Colonic mucosa (tissue), 4 donors: ENCODE results near the gene CBX5. TPM values are rescaled to one million over a fixed set of nuclear protein-coding genes. Genes with fewer than 3 reads are reported as not detected.
"Not testable (repeated sequence)": the region's sequence is repeated elsewhere in the genome, so short reads cannot be mapped to it uniquely, and the experiment has no call there.

ENCODE experiments used
- DNase-seq: peaks from one replicate; pipeline ENCODE4 v3.0.0-alpha.2; 2020
- H3K27ac ChIP-seq: fragments of 200-600 bp; one replicate; pipeline ENCODE4 v1.8.0; 2021
- H3K27me3 ChIP-seq: fragments of 200-600 bp; one replicate; pipeline ENCODE4 v1.8.0; 2021
- H3K36me3 ChIP-seq: fragments of 200-600 bp; one replicate; pipeline ENCODE4 v1.8.0; 2021
- H3K4me1 ChIP-seq: fragments of 200-600 bp; one replicate; pipeline ENCODE4 v1.8.0; 2021; ENCODE audit warnings: mild to moderate bottlenecking
- H3K4me3 ChIP-seq: fragments of 200-600 bp; one replicate; pipeline ENCODE4 v1.8.0; 2021
- H3K9ac ChIP-seq, 2 donors: one replicate each; pipeline ENCODE4 v1.7.0; 2013; ENCODE audit warnings: control low read depth in 2 of 2, low read depth in 2 of 2, low read length in 2 of 2
- H3K9me3 ChIP-seq: fragments of 200-600 bp; one replicate; pipeline ENCODE4 v1.8.0; 2021
- intact Hi-C: fragments of 100-400 bp; cut with DNase I; formaldehyde crosslinking; loops from one replicate; pipeline ENCODE4 v1.14.1; 2022
- total RNA-seq, 2 donors: library from RNA; stranded (reverse); fragmentation: NEBNext Ultra II Directional in 1 of 2; extraction: Animal tissue kit (Norgen Biotek cat#: 25700) in 1 of 2; gene quantifications; one replicate each; pipeline ENCODE4 v1.2.1, GENCODE V29; 2021
- TF ChIP-seq, protein P1 (sequence below): fragments of 200-600 bp; IDR thresholded peaks from one replicate; pipeline ENCODE4 v1.8.0; 2022; ENCODE audit warnings: antibody characterized with exemption, mild to moderate bottlenecking
- donor health status: healthy.
- donor health status: DM: no; HTN: no; CAD: no.
- donor health status: DM: no; HTN: no; CAD: no.

The CBX5 gene
- total RNA-seq, 2 donors from 2014 or later = 49.3 to 77.5 TPM

DNA sequence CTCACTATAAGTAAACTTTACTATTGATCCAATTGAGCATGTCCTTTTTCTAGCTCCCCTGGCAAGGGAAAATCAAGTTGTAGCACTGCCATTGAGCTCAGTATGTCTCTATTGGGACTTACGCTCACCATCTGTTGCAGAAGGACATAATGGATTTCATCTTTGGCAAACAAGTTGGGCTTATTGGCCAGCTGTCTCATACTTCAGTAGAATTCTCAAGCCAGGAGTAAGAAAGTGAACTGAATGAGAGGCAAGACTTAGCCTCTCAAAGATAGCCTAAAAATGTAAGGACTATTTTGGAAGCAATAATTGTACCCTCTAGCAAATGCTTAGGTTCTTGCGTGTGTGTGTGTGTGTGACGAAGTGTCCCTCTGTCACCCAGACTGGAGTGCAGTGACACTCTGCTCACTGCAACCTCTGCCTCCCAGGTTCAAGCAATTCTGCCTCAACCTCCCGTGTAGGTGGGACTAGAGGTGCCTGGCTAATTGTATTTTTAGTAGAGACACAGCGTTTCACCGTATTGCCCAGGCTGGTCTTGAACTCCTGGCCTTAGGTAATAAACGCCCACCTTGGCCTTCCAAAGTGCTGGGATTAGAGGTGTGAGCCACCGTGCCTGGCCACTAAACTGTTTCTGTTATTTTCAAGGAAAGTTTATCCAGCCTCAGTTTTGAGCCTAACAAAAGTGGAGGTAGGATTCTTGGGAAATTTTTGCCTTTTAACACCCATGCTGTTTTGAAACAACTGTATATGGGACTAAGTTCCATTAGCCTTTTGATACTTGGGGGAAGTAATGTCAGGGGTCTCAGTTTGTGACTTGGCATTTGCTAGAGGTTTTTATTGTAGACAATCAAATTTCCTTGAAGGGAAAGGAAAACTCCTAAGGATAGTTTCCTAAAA is 7.6 kb upstream of the CBX5 start:
- no peaks in the 10 kb centered on the region for H3K9me3 ChIP-seq
- intact Hi-C loops = no loop called here
- peaks cover 34% of the 10 kb centered on the region for H3K4me1 ChIP-seq
- peaks cover 12% of the 10 kb centered on the region for H3K36me3 ChIP-seq
- peak overlapping the region in 1 of 2 donors; percentile 63 for H3K9ac ChIP-seq
- H3K27ac ChIP-seq = peak overlapping the region; percentile 62
- no peak for DNase-seq
- TF ChIP-seq, protein P1, sequence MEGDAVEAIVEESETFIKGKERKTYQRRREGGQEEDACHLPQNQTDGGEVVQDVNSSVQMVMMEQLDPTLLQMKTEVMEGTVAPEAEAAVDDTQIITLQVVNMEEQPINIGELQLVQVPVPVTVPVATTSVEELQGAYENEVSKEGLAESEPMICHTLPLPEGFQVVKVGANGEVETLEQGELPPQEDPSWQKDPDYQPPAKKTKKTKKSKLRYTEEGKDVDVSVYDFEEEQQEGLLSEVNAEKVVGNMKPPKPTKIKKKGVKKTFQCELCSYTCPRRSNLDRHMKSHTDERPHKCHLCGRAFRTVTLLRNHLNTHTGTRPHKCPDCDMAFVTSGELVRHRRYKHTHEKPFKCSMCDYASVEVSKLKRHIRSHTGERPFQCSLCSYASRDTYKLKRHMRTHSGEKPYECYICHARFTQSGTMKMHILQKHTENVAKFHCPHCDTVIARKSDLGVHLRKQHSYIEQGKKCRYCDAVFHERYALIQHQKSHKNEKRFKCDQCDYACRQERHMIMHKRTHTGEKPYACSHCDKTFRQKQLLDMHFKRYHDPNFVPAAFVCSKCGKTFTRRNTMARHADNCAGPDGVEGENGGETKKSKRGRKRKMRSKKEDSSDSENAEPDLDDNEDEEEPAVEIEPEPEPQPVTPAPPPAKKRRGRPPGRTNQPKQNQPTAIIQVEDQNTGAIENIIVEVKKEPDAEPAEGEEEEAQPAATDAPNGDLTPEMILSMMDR = no peak
- no peak overlapping the region for H3K4me3 ChIP-seq
- no peaks in the 10 kb centered on the region for H3K27me3 ChIP-seq

DNA sequence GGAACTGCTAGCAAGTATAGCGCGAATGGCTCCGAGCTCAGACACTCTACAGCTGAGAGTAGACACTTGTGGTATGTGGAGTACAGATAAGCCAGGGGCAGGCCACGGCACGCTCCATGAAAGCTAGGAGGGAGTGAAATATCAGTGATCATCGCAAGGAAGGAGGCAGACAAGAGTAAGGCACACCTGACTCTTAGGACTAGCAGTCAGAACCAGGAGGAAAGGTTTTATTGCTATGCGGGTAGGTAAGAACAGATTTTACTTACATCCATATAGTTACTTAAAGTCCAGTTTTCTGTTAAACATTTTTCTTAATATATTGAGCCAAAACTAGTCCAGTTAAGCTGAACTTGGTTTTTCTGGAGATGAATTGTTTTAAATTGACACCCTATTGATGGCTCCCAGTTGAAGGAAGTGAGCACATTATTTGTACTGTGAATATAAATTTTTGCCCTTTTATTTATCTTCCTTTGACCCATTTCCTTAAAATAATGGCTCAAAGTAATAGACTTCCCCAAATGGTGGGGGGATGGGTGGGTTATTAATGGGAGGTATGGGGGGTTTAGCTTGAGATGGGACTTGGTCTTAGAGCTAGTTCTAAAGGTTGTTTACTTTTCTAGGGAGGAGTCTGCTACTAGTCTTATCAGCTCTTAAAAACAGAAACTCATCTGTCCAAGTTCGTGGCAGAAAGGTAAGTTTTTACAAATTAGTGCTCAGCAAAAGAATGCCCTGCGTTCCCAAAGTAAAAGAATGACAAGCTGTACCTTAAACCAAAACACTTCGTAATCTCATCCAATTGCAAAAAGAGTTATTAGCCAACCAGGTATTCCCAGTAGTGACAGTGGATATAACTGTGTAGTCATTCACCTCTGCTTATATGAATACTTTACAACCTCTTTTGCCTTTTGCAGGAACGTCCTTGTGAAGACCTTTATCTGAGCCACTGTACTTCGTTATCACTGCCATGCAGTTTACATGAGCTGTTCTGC is 6.4 kb upstream of the CBX5 start:
- H3K9me3 ChIP-seq = no peaks in the 10 kb centered on the region
- intact Hi-C loops = no loop called here
- peaks cover 38% of the 10 kb centered on the region for H3K4me1 ChIP-seq
- DNase-seq = no peak
- peak overlapping the region in 1 of 2 donors; percentile 63 for H3K9ac ChIP-seq
- H3K27ac ChIP-seq = peak overlapping the region; percentile 62
- no peaks in the 10 kb centered on the region for H3K27me3 ChIP-seq
- TF ChIP-seq, protein P1 = no peak
- H3K36me3 ChIP-seq = peaks cover 12% of the 10 kb centered on the region
- no peak overlapping the region for H3K4me3 ChIP-seq

DNA sequence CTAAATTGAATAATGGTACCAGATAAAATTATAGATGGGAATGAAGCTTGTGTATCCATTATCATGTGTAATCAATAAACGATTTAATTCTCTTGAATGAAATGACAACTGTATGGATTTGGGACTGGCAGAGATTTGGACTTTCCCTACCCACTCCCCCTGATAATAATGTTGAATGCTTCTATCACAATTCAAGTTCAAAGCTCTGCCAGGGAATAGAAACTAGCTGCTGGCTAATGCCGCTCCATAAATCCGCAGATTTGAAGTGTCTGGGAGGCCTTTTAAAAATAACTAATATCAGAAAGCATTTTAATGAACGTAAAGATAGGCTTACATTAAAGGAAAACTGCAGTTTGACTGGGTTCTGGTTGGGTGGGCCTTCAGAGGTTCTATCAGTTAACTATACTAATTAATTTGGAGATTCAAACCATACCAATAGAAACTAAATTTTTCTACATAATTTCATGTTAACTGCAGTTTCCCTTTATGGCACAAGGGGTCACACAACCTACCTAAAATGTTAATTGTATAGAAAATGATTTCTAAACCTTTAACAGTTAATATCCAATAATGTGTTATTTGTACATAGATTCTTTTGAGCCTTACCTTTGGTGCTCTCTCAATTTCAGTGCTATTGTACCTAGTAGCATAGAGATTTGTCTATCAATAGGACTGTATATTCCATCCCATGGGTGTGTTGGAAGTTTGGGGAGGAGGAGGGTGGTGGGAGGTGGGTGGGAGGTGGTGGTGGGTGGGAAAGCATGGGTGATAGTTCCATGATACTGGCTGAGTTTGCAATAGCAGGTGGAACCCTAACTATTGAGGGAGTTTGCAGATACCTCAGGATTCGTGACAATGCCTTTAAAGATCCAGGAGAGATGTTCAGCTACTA is 5.5 kb upstream of the CBX5 start:
- H3K27ac ChIP-seq = peak overlapping the region; percentile 62
- intact Hi-C loops = no loop called here
- peak overlapping the region in 1 of 2 donors; percentile 21 for H3K9ac ChIP-seq
- peaks cover 12% of the 10 kb centered on the region for H3K36me3 ChIP-seq
- H3K4me3 ChIP-seq = no peak overlapping the region
- peaks cover 38% of the 10 kb centered on the region for H3K4me1 ChIP-seq
- H3K27me3 ChIP-seq = no peaks in the 10 kb centered on the region
- H3K9me3 ChIP-seq = no peaks in the 10 kb centered on the region
- TF ChIP-seq, protein P1 = no peak
- no peak for DNase-seq

DNA sequence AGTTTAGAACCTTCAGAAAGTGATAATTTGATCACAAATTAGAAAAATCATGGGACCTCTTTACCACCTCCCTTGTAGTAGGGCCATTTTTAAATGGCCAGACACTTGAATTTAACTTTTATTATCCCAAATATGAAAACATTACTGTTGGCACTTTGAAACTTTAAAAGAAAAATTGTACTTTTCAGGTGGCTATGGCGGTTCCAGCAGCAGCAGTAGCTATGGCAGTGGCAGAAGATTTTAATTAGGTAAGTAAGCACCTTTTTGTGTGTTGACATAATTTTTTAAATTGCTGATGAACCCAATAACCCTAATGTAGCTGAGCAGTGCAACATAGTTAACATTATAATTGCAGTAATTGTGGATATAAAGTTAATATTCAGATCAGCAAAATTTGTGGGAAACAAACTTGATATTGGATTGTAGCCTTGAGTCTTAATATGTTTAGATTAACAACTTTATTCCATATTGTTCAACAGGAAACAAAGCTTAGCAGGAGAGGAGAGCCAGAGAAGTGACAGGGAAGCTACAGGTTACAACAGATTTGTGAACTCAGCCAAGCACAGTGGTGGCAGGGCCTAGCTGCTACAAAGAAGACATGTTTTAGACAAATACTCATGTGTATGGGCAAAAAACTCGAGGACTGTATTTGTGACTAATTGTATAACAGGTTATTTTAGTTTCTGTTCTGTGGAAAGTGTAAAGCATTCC is 4.3 kb upstream of the CBX5 start:
- H3K27me3 ChIP-seq, H3K9me3 ChIP-seq, DNase-seq, intact Hi-C loops: not testable (repeated sequence)
- Histone ChIP-seq H3K27ac (peak overlapping the region; percentile 12), H3K9ac (peak overlapping the region in 1 of 2 donors; percentile 76), H3K4me1 (peaks cover 38% of the 10 kb centered on the region), H3K4me3 (peak overlapping the region; percentile 66), H3K36me3 (peaks cover 12% of the 10 kb centered on the region)

DNA sequence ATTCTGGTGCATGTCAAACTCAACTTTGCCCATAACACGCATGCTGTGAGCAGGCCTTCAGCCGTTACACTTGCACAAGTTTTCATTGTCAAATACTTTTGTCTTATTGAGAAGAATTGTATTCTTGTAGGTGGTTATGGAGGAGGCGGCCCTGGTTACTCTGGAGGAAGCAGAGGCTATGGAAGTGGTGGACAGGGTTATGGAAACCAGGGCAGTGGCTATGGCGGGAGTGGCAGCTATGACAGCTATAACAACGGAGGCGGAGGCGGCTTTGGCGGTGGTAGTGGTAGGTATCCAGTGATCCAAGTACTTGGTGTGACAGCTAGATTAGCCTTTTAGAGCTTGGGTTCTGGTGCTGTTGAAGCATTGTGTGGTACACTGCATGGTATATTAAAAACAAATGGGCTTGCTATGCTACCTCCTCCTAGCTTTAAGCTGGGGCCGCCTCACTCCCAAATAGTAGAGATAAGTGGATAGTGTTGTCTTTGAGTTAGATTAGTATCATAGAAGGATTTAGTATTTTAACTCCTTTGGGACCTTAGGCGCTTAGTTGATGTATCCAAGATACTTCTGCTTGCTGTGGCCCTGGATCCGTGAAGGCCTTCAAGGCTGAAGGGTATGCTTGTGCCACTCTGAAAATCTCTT is 3.1 kb upstream of the CBX5 start:
- Histone ChIP-seq H3K36me3 (peaks cover 12% of the 10 kb centered on the region), H3K4me1 (peaks cover 38% of the 10 kb centered on the region), H3K27me3 (no peaks in the 10 kb centered on the region), H3K27ac (peak overlapping the region; percentile 40), H3K9me3 (no peaks in the 10 kb centered on the region), H3K9ac (peak overlapping the region in 1 of 2 donors; percentile 76), H3K4me3 (peak overlapping the region; percentile 66)
- DNase-seq = peak; percentile 51
- TF ChIP-seq, protein P1 = no peak
- intact Hi-C loops = no loop called here

DNA sequence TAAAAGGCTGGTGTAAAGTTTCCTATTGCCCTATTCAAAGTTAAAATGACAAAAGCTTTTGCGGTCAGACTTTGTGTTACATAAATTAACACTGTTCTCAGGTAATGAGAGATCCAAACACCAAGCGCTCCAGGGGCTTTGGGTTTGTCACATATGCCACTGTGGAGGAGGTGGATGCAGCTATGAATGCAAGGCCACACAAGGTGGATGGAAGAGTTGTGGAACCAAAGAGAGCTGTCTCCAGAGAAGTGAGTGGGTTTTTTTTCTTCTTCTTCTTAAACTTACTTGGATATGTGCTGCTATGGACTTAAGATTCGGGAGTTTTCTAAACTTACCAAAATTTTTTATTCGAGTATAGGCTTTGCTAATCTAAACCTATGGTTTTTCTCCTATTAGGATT is 1.8 kb upstream of the CBX5 start:
- DNase-seq, intact Hi-C loops, H3K27me3 ChIP-seq, H3K9me3 ChIP-seq: not testable (repeated sequence)
- Histone ChIP-seq H3K4me1 (peaks cover 34% of the 10 kb centered on the region), H3K27ac (peak overlapping the region; percentile 94), H3K36me3 (peaks cover 12% of the 10 kb centered on the region), H3K9ac (peak overlapping the region; percentile 66 to 94), H3K4me3 (peak overlapping the region; percentile 66)

DNA sequence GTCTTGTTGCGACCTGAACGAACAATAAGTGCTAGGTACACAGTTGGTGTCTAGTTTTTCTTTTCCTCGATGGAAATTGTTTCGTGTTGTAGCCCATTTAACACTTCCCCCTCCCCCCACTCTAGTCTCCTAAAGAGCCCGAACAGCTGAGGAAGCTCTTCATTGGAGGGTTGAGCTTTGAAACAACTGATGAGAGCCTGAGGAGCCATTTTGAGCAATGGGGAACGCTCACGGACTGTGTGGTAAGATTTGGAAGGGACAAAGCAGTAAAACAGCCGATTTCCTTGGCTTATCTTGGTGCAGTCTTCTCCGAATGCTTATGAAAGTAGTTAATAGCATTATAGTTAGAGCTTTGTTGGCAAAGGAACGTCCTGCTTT is 1.3 kb upstream of the CBX5 start:
- H3K4me3 ChIP-seq = peak overlapping the region; percentile 66
- peaks cover 12% of the 10 kb centered on the region for H3K36me3 ChIP-seq
- intact Hi-C loops, H3K9me3 ChIP-seq, H3K27me3 ChIP-seq, DNase-seq: not testable (repeated sequence)
- H3K4me1 ChIP-seq = peaks cover 32% of the 10 kb centered on the region
- peak overlapping the region; percentile 66 to 94 for H3K9ac ChIP-seq
- peak overlapping the region; percentile 94 for H3K27ac ChIP-seq
